Hepatocyte (in vitro differentiated cells): Measurements from ENCODE around the gene DYRK4. TPM values are rescaled to one million over a fixed set of nuclear protein-coding genes. Genes with fewer than 3 reads are reported as not detected.

ENCODE experiments used
- DNase-seq: peaks from one replicate; pipeline ENCODE4 v3.0.0-alpha.2; 2016; ENCODE audit warnings: low spot score
- H2AFZ ChIP-seq: fragments of 200-600 bp; sonication (generic); 2 replicates; pipeline ENCODE4 v1.6.0; 2016; ENCODE audit warnings: antibody characterized with exemption, mild to moderate bottlenecking
- H3K27ac ChIP-seq: fragments of 200-600 bp; sonication (generic); 2 replicates; pipeline ENCODE4 v1.5.1; 2016; ENCODE audit warnings: mild to moderate bottlenecking
- H3K27me3 ChIP-seq: fragments of 200-600 bp; sonication (generic); 2 replicates; pipeline ENCODE4 v1.6.1; 2016
- H3K36me3 ChIP-seq: fragments of 200-600 bp; sonication (generic); replicated peaks from 2 replicates; pipeline ENCODE4 v1.5.1; 2016; ENCODE audit warnings: low read depth; ENCODE audit not compliant: insufficient read depth
- H3K4me1 ChIP-seq: fragments of 200-600 bp; sonication (generic); 2 replicates; pipeline ENCODE4 v1.5.1; 2016; ENCODE audit warnings: mild to moderate bottlenecking, moderate library complexity; ENCODE audit not compliant: insufficient read depth
- H3K4me2 ChIP-seq: fragments of 200-600 bp; sonication (generic); 2 replicates; pipeline ENCODE4 v1.6.0; 2016
- H3K4me3 ChIP-seq: fragments of 200-600 bp; sonication (generic); 2 replicates; pipeline ENCODE4 v1.5.1; 2016; ENCODE audit warnings: mild to moderate bottlenecking
- H3K79me2 ChIP-seq: fragments of 200-600 bp; sonication (generic); 2 replicates; pipeline ENCODE4 v1.6.0; 2017; ENCODE audit warnings: mild to moderate bottlenecking
- H3K9me2 ChIP-seq: fragments of 200-600 bp; sonication (generic); replicated peaks from 2 replicates; pipeline ENCODE4 v1.6.0; 2017; ENCODE audit warnings: mild to moderate bottlenecking; ENCODE audit not compliant: insufficient read depth
- H3K9me3 ChIP-seq: fragments of 200-600 bp; sonication (generic); 2 replicates; pipeline ENCODE4 v1.5.1; 2016; ENCODE audit warnings: low read depth, mild to moderate bottlenecking
- H4K20me1 ChIP-seq: fragments of 200-600 bp; sonication (generic); 2 replicates; pipeline ENCODE4 v1.6.0; 2016; ENCODE audit warnings: mild to moderate bottlenecking; ENCODE audit not compliant: insufficient read depth, poor library complexity, severe bottlenecking
- EZH2 ChIP-seq: fragments of 200-600 bp; sonication (generic); IDR thresholded peaks from 2 replicates; pipeline ENCODE4 v1.6.1; 2016; ENCODE audit warnings: antibody characterized with exemption, mild to moderate bottlenecking, borderline replicate concordance
- EZH2phosphoT487 ChIP-seq: fragments of 200-600 bp; sonication (generic); IDR thresholded peaks from one replicate; pipeline ENCODE4 v1.6.1; 2018; ENCODE audit warnings: antibody characterized with exemption, mild to moderate bottlenecking, low read depth, moderate library complexity; ENCODE audit not compliant: unreplicated experiment, severe bottlenecking
- WGBS: methylation state at CpG from one replicate; pipeline ENCODE4 v1.1.6; 2016; ENCODE audit warnings: low lambda C conversion rate; ENCODE audit errors: missing lambda C conversion rate; 5-methylcytosine and 5-hydroxymethylcytosine counted together
- polyA plus RNA-seq: library from polyadenylated mRNA; unstranded; fragments of >200 nt; fragmentation: Nextera tagmentation; extraction: Ambion mirVana; gene quantifications from 2 replicates; pipeline ENCODE4 v1.2.1, GENCODE V29; 2016
- total RNA-seq: library from RNA; depleted of rRNA; stranded (reverse); fragments of >200 nt; gene quantifications from 2 replicates; pipeline ENCODE4 v1.2.3, GENCODE V29; 2014
- TF ChIP-seq, protein P1 (sequence below): fragments of 200-600 bp; sonication (generic); IDR thresholded peaks from 2 replicates; pipeline ENCODE4 v1.5.1; 2016; ENCODE audit warnings: antibody characterized with exemption, mild to moderate bottlenecking; ENCODE audit not compliant: poor library complexity

Gene DYRK4
- total and polyA plus RNA-seq, 2 experiments from 2014 or later = 34.1 to 50.3 TPM

DNA sequence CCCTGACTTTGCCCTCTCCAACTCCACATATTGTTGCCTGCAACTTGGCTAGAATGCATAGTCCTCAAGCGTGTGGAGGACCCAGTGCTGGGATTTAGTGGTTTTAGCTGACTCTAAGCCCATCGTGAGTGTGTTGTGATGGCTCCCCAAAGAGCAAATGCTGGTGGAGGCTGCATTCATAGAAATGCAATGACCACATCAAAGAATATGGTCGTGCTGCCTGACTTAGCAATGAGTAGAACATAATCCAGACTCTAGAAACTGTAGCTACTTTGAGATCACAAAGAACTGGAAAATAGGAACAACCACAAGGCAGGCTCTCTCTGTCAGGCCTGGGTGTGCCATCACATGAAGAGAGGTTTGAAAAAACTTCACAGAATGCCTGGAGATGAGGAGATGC, 1.3 kb downstream of the DYRK4 start:
- no peaks in the 10 kb centered on the region for H4K20me1 ChIP-seq

DNA sequence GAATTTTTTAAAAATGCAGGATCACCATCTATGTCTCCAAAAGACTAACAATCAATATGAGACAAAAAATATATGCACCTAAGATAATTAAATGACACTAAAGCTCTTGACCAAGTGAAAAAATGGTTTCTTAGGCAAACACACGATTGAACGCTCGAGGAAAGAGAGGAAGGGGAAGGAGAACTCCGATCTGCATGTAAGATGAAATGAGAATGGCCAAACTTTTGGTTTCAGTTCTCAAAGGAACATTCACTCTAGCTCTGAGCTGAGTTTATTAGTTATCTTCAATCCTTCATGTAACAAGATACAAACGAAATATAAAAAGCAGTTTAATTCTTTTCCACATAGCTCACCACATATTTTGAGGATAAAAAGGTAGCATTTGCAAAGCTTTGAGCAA, 2.8 kb downstream of the DYRK4 start:
- Histone ChIP-seq H3K9me2 (no peaks in the 10 kb centered on the region), H3K27ac (no peak overlapping the region), H3K4me2 (no peak overlapping the region), H3K27me3 (no peaks in the 10 kb centered on the region), H3K4me3 (no peak overlapping the region), H3K4me1 (no peaks in the 10 kb centered on the region), H2AFZ (no peak overlapping the region), H3K36me3 (no peaks in the 10 kb centered on the region), H3K79me2 (no peaks in the 10 kb centered on the region), H4K20me1 (no peaks in the 10 kb centered on the region), H3K9me3 (no peaks in the 10 kb centered on the region)
- no peak for DNase-seq
- TF ChIP-seq, protein P1, sequence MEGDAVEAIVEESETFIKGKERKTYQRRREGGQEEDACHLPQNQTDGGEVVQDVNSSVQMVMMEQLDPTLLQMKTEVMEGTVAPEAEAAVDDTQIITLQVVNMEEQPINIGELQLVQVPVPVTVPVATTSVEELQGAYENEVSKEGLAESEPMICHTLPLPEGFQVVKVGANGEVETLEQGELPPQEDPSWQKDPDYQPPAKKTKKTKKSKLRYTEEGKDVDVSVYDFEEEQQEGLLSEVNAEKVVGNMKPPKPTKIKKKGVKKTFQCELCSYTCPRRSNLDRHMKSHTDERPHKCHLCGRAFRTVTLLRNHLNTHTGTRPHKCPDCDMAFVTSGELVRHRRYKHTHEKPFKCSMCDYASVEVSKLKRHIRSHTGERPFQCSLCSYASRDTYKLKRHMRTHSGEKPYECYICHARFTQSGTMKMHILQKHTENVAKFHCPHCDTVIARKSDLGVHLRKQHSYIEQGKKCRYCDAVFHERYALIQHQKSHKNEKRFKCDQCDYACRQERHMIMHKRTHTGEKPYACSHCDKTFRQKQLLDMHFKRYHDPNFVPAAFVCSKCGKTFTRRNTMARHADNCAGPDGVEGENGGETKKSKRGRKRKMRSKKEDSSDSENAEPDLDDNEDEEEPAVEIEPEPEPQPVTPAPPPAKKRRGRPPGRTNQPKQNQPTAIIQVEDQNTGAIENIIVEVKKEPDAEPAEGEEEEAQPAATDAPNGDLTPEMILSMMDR = no peak
- TF ChIP-seq EZH2phosphoT487 (no peak), EZH2 (no peak)
- 92% methylated on average over 5 of the region's 5 CpGs for WGBS

More for the DNA sequence above, 1.3 kb downstream of the DYRK4 start:
- 63% methylated on average over 3 of the region's 3 CpGs for WGBS
- no peaks in the 10 kb centered on the region for H3K9me2 ChIP-seq
- H3K4me1 ChIP-seq = no peaks in the 10 kb centered on the region
- DNase-seq = no peak
- no peaks in the 10 kb centered on the region for H3K9me3 ChIP-seq
- H3K36me3 ChIP-seq = no peaks in the 10 kb centered on the region
- H2AFZ ChIP-seq = no peak overlapping the region
- H3K4me3 ChIP-seq = no peak overlapping the region
- H3K4me2 ChIP-seq = no peak overlapping the region
- no peak overlapping the region for H3K27ac ChIP-seq
- H3K27me3 ChIP-seq = no peaks in the 10 kb centered on the region
- TF ChIP-seq, protein P1 = no peak
- TF ChIP-seq EZH2 (no peak), EZH2phosphoT487 (no peak)
- no peaks in the 10 kb centered on the region for H3K79me2 ChIP-seq

DNA sequence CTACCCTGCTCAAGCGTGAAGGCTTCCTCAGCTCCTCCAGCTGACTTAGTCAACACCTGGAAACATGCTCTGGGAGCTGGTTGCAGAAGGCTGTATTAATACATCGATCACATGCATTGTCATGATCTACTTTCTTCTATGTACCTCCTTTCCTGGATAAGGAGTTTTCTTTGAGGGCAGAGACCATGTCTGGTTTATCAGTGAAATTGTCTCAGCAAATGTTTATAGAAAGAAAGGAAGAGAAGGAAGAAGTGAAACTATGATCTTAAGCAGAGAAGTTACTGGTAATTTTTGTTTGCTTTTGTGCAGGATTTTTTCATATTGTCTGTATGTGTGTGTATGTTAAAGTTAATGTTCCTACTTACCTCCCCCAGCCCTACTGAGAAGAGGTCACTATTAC, 4.5 kb downstream of the DYRK4 start:
- H3K27ac ChIP-seq = no peak overlapping the region
- no peaks in the 10 kb centered on the region for H3K79me2 ChIP-seq
- no peak for DNase-seq
- TF ChIP-seq, protein P1 = no peak
- no peak for TF ChIP-seq EZH2
- no peak for TF ChIP-seq EZH2phosphoT487
- no peaks in the 10 kb centered on the region for H3K27me3 ChIP-seq
- H3K4me3 ChIP-seq = no peak overlapping the region
- H3K9me3 ChIP-seq = no peaks in the 10 kb centered on the region
- no peaks in the 10 kb centered on the region for H3K9me2 ChIP-seq
- WGBS = 93% methylated on average over 2 of the region's 2 CpGs
- H4K20me1 ChIP-seq = no peaks in the 10 kb centered on the region
- no peak overlapping the region for H3K4me2 ChIP-seq
- no peaks in the 10 kb centered on the region for H3K36me3 ChIP-seq
- no peaks in the 10 kb centered on the region for H3K4me1 ChIP-seq
- no peak overlapping the region for H2AFZ ChIP-seq
